ENCODE measurements around the gene HAPSTR1.

- TF ChIP-seq CTCF (IDR thresholded peaks at IDR 0.05 in 8 of 11, conservative IDR thresholded peaks at IDR 0.05 in 3 of 11) = no peak
- TF ChIP-seq POLR2AphosphoS5 (IDR thresholded peaks at IDR 0.05) = no peak
- TF ChIP-seq POLR2A (IDR thresholded peaks at IDR 0.05) = no peak
Observed at GRCh38 chr16:9068886-9069285, 22.6 kb upstream of the HAPSTR1 start.

All from spleen (tissue), 7 donors.